Skin epidermis (tissue), 12 donors: ENCODE measurements around the gene ATP8B2.
A peak's percentile ranks its signal among the peaks of the same experiment; 100 is the strongest.
"Not testable (repeated sequence)": the region's sequence is repeated elsewhere in the genome, so short reads cannot be mapped to it uniquely, and the experiment has no call there.

Experiments
- H3K27ac ChIP-seq, 21 experiments: fragments of 200-600 bp; sonication (generic) in 11 of 21; one replicate each; pipeline ENCODE4 v1.5.0; 2020; ENCODE audit warnings: mild to moderate bottlenecking in 3 of 21, inconsistent platforms in 2 of 21, moderate library complexity in 2 of 21
- H3K4me3 ChIP-seq, 7 experiments: fragments of 200-600 bp; sonication (generic) in 2 of 7; one replicate each; pipeline ENCODE4 v1.5.0; 2020; ENCODE audit warnings: inconsistent platforms in 2 of 7, mild to moderate bottlenecking in 2 of 7, moderate library complexity in 1 of 7

Gene ATP8B2

DNA sequence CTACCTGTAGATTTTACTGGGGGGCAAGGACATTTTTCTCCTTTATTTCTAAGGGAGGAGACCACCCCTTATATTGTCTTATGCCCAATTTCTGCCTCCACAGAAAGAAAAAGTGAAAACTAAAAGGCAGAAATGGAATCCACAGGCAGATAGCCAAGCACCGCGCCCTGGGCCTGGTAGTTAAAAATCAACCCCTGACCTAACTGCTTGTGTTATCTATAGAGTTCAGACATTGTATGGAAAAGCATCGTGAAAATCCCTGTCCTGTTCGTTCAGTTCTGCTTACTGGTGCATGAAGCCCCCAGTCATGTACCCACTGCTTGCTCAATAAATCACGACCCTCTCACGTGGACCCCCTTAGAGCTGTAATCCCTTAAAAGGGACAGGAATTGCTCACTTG is 46.1 kb downstream of the ATP8B2 start:
- H3K27ac ChIP-seq, result no peak overlapping the region
- H3K4me3 ChIP-seq, result no peak overlapping the region

DNA sequence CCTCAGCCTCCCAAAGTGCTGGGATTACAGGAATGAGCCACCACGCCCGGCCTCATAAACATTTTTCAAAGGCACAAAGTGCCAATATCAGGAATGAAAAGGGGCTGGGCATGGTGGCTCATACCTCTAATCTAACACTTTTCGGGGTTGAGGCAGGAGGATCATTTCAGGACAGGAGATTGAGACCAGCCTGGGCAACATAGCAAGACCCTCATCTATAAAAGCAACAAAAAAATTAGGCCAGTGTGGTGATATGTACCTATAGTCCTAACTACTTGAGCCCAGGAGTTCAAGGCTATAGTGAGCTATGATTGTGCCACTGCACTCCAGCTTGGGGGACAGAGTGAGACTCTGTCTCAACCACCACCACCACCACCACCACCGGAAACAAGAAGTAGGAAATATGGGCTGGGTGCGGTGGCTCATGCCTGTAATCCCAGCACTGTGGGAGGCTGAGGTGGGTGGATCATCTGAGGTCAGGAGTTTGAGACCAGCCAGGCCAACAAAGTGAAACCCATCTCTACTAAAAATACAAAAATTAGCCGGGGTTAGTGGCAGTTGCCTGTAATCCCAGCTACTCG is 48.5 kb downstream of the ATP8B2 start:
- H3K27ac ChIP-seq, H3K4me3 ChIP-seq: not testable (repeated sequence)

DNA sequence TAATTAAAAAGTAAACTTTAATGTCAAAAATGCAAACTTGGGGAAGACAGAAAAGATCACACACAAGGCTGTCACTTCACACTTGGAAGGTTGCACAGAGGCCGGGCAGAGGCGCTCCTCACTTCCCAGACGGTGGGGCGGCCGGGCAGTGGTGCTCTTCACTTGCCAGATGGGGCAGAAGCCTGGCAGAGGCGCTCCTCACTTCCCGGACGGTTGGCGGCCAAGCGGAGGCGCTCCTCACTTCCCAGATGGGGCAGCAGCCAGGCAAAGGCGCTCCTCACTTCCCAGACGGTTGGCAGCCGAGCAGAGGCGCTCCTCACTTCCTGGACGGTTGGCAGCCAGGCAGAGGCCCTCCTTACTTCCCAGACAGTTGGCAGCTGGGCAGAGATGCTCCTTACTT is 54.0 kb downstream of the ATP8B2 start:
- Histone ChIP-seq H3K4me3 (no peak overlapping the region), H3K27ac (no peak overlapping the region)

DNA sequence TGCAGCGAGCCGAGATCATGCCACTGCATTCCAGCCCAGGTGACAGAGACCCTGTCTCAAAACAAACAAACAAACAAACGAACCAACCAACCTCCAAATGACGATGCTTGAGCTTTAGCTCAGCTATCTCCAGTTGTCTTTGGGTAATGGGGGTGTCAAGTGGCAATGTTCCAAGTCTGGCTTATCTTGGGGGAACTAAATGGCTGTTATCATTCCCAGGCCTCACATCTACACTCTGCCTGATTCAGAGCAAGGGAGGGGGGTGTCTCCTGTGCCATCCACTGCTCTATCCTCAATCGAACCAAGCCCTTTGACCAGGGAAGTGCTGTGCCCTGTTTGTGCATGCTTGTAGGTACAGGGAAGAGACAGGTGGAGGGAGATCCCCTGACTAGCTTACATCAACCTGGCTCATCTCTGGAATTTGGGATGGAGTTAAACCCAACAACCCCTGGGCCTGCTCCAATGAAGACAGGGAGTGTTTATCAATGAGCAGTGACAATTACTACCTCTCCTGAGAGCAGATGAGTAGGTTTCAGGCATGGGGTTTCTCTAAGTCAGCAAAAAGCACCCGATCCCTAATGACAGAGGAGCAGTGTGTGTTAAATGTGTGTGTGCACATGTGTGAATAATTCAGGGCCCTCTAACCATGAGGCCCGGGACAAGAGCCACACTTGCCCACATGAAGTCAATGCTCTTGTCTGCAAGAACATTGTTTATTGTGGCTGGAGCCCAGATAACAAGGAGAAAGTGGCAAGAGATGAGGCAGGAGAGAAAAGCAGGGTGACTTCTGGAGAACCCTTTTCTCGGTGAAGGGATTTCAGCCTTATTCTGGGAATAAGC is 59.5 kb downstream of the ATP8B2 start:
- H3K27ac ChIP-seq, result peak overlapping the region in 12 of 21 experiments; percentile 4 to 86 (median 64)

DNA sequence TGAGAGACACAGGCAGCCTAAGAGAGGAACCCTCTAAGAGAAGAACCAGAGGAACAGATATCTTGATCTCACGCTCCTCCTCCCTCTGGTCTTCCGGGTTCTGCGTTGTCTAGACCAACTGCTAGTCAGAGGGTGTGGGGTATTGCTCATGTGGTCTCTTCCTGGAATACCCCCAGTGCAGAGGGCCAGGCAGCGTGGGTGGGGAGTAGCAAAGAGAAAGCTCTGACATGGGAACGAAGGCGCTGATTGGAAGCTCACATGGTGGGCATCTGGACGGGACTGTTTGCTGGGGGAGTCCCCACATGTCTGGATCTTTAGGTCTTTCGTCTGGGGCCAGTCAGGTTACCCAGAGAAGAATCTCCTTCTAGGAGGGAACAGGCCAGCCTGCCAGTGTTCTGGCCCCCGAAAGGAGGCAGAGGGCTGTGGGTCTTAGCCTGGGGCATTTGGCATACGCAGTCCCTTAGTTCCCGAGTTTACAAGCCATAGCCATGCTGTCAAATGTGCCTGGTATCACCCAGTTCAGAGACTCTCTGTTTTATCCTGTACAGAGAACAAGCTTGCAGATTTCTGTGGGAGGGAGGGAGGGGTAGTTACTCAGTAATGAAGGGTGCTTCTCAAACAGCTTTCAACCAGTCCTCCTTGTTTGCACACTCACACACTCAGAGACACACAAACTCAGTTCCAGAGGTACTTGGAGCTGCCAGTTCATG is 61.5 kb downstream of the ATP8B2 start:
- Histone ChIP-seq H3K27ac (peak overlapping the region in 20 of 21 experiments; percentile 13 to 87 (median 60)), H3K4me3 (no peak overlapping the region)

More for the DNA sequence above, 59.5 kb downstream of the ATP8B2 start:
- H3K4me3 ChIP-seq, result no peak overlapping the region

DNA sequence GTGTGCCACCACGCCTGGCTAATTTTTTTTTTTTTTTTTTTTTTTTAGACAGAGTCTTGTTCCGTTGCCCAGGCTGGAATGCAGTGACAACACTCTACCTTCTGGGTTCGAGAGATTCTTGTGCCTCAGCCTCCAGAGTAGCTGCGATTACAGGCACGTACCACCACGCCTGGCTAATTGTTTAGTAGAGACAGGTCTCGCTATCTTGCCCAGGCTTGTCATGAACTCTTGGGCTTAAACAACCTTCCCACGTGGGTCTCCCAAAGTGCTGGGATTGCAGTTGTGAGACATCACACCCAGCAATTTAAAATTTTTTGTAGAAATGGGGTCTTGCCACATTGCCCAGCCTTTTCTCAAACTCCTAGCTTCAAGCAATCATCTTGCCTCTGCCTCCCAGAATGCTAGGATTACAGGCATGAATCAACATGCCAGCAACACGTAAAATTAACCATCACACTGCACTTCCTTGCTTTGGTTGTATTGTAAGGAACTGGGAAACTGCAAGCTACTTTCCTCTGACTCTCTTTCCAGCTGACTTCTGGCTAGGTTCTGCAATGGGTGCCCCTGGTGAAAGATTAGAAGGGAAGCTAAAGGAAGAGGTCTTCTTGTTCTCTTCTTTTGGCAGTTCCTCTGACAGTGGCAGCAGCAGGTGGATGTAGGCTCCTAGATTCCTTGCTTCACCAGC is 65.9 kb downstream of the ATP8B2 start:
- Histone ChIP-seq H3K27ac (peak overlapping the region in 3 of 21 experiments; percentile 20 to 44 (median 41)), H3K4me3 (no peak overlapping the region)

DNA sequence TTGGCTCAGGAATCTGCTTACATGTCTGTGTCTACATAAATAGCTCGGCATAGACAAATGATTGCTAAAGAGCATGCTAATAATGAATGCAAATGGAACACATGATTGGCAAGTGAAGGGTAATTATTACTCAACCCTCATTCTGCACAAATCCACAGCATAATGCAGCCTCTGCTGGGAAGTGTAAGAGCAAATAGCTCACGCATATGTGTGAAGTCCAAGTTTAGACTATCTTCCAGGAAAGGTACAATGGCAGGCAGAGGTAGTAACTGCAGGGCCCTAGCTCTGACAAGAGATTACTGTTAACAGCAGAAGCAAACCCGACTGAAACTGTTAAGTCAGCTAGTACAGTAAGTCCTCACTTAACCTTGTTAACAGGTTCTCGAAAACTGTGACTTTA is 72.8 kb downstream of the ATP8B2 start:
- Histone ChIP-seq H3K27ac (peak overlapping the region in 1 of 21 experiments; percentile 62), H3K4me3 (no peak overlapping the region)

DNA sequence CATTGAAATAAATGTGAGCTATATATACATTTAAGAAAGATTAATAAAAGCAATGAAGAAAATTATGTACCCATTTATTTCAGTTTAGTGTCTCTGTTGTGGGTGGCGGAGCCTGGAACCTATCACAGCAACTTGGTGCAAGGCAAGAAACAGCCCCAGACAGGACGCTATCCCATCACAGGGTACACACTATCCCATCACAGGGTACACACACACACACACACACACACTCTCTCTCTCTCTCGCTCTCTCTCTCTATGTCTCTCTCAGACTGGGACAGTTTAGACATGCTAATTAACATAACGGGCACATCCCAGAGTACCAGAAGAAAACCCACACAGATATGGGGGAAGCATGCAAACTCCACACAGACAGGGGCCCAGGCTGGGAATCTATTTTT is 73.4 kb downstream of the ATP8B2 start:
- no peak overlapping the region for H3K4me3 ChIP-seq
- H3K27ac ChIP-seq, result no peak overlapping the region

DNA sequence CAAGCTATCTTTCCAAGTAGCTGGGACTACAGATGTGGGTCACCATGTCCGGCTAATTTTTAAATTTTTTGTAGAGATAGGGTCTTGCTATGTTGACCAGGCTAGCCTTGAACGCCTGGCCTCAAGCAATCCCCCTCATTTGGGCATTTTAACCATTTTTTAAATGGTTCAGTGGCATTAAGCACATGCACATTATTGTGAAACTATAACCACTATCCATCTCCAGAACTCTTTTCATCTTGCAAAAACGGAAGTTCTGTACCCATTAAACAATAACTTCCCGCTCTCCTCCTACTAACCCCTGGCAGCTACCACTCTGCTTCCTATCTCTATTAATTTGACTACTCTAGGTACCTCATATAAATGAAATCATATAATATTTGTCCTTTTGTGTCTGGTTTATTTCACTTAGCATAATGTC is 75.1 kb downstream of the ATP8B2 start:
- Histone ChIP-seq H3K27ac (no peak overlapping the region), H3K4me3 (no peak overlapping the region)
